DOHH2 (cell line): ENCODE data around the gene PBX4.

Source experiments
- H3F3A ChIP-seq: fragments of 200-600 bp; sonication (generic), shearing (Covaris generic); 2 replicates; pipeline ENCODE4 v1.6.0; 2016; ENCODE audit warnings: antibody characterized with exemption, mild to moderate bottlenecking; ENCODE audit not compliant: control insufficient read depth, insufficient read depth
- H3K27ac ChIP-seq: fragments of 200-600 bp; sonication (generic); 2 replicates; pipeline ENCODE4 v1.5.1; 2014; ENCODE audit warnings: low read depth, mild to moderate bottlenecking, low read length, moderate library complexity
- H3K27me3 ChIP-seq: fragments of 200-600 bp; sonication (generic); 2 replicates; pipeline ENCODE4 v1.6.1; 2014; ENCODE audit warnings: mild to moderate bottlenecking, low read length, mixed read lengths; ENCODE audit not compliant: control insufficient read depth
- H3K36me3 ChIP-seq: fragments of 200-600 bp; sonication (generic); 2 replicates; pipeline ENCODE4 v1.6.1; 2014; ENCODE audit warnings: mild to moderate bottlenecking, low read length, moderate library complexity, mixed read lengths; ENCODE audit not compliant: control insufficient read depth
- H3K4me1 ChIP-seq: fragments of 200-600 bp; sonication (generic); 2 replicates; pipeline ENCODE4 v1.6.1; 2014; ENCODE audit warnings: mild to moderate bottlenecking, low read length, mixed read lengths; ENCODE audit not compliant: control insufficient read depth
- H3K4me2 ChIP-seq: fragments of 200-600 bp; sonication (generic); 2 replicates; pipeline ENCODE4 v1.6.0; 2014; ENCODE audit warnings: mild to moderate bottlenecking, low read length, moderate library complexity
- H3K4me3 ChIP-seq: fragments of 200-600 bp; sonication (generic); 2 replicates; pipeline ENCODE4 v1.5.1; 2014; ENCODE audit warnings: mild to moderate bottlenecking, low read length, mixed read lengths
- H3K79me2 ChIP-seq: fragments of 200-600 bp; sonication (generic); 2 replicates; pipeline ENCODE4 v1.6.1; 2014; ENCODE audit warnings: mild to moderate bottlenecking, low read length, mixed read lengths; ENCODE audit not compliant: control insufficient read depth
- H3K9me2 ChIP-seq: fragments of 200-600 bp; sonication (generic); replicated peaks from 2 replicates; pipeline ENCODE4 v1.6.1; 2014; ENCODE audit warnings: mild to moderate bottlenecking, low read length, mixed read lengths; ENCODE audit not compliant: control insufficient read depth
- H3K9me3 ChIP-seq: fragments of 200-600 bp; sonication (generic); 2 replicates; pipeline ENCODE4 v1.6.1; 2014; ENCODE audit warnings: antibody characterized with exemption, low read length, mixed read lengths; ENCODE audit not compliant: control insufficient read depth, insufficient read depth
- H4K20me1 ChIP-seq: fragments of 200-600 bp; sonication (generic); 2 replicates; pipeline ENCODE4 v1.6.0; 2014; ENCODE audit warnings: low read depth, mild to moderate bottlenecking, antibody characterized with exemption, low read length, moderate library complexity; ENCODE audit not compliant: control insufficient read depth, insufficient read depth
- CTCF ChIP-seq: fragments of 200-600 bp; sonication (generic); IDR thresholded peaks from one replicate; pipeline ENCODE4 v1.5.1; 2014; ENCODE audit warnings: antibody characterized with exemption, mild to moderate bottlenecking, low read depth, low read length; ENCODE audit not compliant: poor library complexity, severe bottlenecking
- EZH2phosphoT487 ChIP-seq: fragments of 200-600 bp; sonication (generic); IDR thresholded peaks from 2 replicates; pipeline ENCODE4 v1.6.1; 2017; ENCODE audit warnings: borderline replicate concordance, mild to moderate bottlenecking, antibody characterized with exemption, low read length, moderate library complexity, mixed read lengths

Gene PBX4

DNA sequence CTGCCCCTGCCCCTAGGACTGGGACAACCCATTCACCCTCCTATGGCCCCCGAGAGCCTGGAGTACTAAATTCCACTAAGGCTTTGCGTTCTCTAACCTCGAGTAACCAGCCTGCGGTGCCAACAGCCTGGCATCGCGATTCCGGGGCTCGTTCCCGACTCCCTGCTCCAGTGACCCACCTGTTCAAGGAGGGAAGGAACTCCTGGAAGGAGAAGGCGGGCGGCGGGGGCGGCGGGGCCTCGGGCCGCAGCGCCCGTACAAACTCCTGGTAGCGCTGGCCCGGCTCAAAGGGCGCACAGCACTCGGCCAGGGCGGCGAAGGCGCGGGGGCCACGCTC, 18.7 kb upstream of the PBX4 start:
- peaks cover 7% of the 10 kb centered on the region for H3K79me2 ChIP-seq
- TF ChIP-seq CTCF (no peak), EZH2phosphoT487 (no peak)
- H3K4me3 ChIP-seq, result no peak overlapping the region
- H3K27ac ChIP-seq, result no peak overlapping the region
- H3K9me3 ChIP-seq, result no peaks in the 10 kb centered on the region
- H3K9me2 ChIP-seq, result no peaks in the 10 kb centered on the region
- no peak overlapping the region for H3K4me2 ChIP-seq
- H3F3A ChIP-seq, result no peaks in the 10 kb centered on the region
- H3K27me3 ChIP-seq, result no peaks in the 10 kb centered on the region
- H3K4me1 ChIP-seq, result peaks cover 5% of the 10 kb centered on the region
- H4K20me1 ChIP-seq, result no peaks in the 10 kb centered on the region
- H3K36me3 ChIP-seq, result peaks cover 64% of the 10 kb centered on the region

DNA sequence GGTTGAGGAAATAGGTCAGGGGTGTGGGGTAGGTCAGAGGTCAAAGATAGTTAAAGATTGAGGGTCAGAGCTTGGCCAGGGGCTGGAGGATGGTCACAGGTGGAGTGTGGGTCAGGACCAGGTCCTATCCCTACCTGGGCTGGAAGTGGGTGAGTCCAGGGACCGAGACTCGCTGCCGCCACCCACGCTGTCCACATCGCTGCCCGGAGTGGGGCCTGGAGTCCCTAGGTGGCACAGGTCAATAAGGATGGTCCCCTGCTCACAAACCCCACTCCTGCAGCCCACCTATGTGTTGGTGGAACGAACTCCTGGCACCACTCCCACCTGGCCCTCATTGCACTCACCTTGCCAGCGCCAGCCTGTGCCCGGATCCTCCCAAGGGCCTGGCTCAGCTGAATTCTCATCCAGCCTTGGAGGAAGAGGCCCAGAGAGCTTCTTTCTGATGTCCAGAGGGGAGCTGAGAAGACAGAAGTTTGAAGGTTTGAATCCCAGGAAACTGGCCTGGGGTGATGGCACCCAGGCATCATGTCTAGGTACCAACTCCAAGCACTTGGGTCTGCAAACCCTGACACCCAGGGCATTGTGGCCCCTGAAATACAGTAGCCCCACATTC, 18.2 kb upstream of the PBX4 start:
- TF ChIP-seq CTCF, result no peak
- no peak for TF ChIP-seq EZH2phosphoT487
- H3K4me2 ChIP-seq, result no peak overlapping the region
- H3K9me3 ChIP-seq, result no peaks in the 10 kb centered on the region
- H3K9me2 ChIP-seq, result no peaks in the 10 kb centered on the region
- H3K79me2 ChIP-seq, result peaks cover 2% of the 10 kb centered on the region
- H3K4me1 ChIP-seq, result peaks cover under 1% of the 10 kb centered on the region
- no peak overlapping the region for H3K27ac ChIP-seq
- no peaks in the 10 kb centered on the region for H4K20me1 ChIP-seq
- H3K27me3 ChIP-seq, result no peaks in the 10 kb centered on the region
- no peak overlapping the region for H3K4me3 ChIP-seq
- H3K36me3 ChIP-seq, result peaks cover 60% of the 10 kb centered on the region
- no peaks in the 10 kb centered on the region for H3F3A ChIP-seq

DNA sequence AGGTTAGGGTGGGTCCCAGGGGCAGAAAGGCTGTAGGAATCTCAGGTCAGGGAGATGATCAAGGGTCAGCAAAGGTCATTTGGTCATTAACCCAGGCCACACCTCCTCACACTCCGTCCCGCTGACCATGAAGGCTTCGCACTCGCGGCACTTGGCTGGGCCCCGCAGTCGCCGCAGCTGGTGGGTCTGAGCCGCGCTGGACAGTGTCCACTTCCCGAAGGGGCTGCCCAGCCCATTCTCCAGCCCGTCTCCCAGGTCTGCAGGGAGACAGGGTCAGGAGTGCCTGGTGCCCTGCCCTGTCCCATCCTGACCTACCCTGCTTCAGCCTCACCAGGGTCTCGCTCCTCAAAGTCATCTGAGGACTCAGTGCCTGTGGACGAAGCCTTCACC, 16.8 kb upstream of the PBX4 start:
- Histone ChIP-seq H3K79me2 (no peaks in the 10 kb centered on the region), H3K4me3 (no peak overlapping the region), H3K9me2 (no peaks in the 10 kb centered on the region), H3K4me2 (no peak overlapping the region), H3K9me3 (no peaks in the 10 kb centered on the region), H3K27ac (no peak overlapping the region), H3K36me3 (peaks cover 63% of the 10 kb centered on the region), H4K20me1 (no peaks in the 10 kb centered on the region), H3F3A (peaks cover 3% of the 10 kb centered on the region; the same call in 1 of the 2 replicates), H3K4me1 (no peaks in the 10 kb centered on the region), H3K27me3 (no peaks in the 10 kb centered on the region)
- TF ChIP-seq EZH2phosphoT487 (no peak), CTCF (no peak)
